HG02884 (cell line): ENCODE measurements around the gene LCN6.
"Not testable (repeated sequence)": the region's sequence is repeated elsewhere in the genome, so short reads cannot be mapped to it uniquely, and the experiment has no call there.

Experiments used
- ATAC-seq: cut with Tn5 transposase; IDR thresholded peaks from one replicate; pipeline ENCODE4 v1.9.1; 2021; ENCODE audit warnings: mild to moderate bottlenecking, moderate library complexity; ENCODE audit not compliant: unreplicated experiment

LCN6 gene

GRCh38 chr9:136712690-136713544 is 35.4 kb downstream of the LCN6 start:
- no peak for ATAC-seq

- no peak for ATAC-seq
Measured at GRCh38 chr9:136711751-136712689, 36.3 kb downstream of the LCN6 start, which contains the start of gene DIPK1B. Gene DIPK1B (plus strand): TSS chr9:136712572. CDS start chr9:136712666, 94 bp downstream.

GRCh38 chr9:136711219-136711648 is 37.1 kb downstream of the LCN6 start:
- ATAC-seq = not testable (repeated sequence)

- no peak for ATAC-seq
Measured at GRCh38 chr9:136710543-136710942, 37.8 kb downstream of the LCN6 start.

GRCh38 chr9:136709454-136710109 is 38.7 kb downstream of the LCN6 start:
- no peak for ATAC-seq

- ATAC-seq = no peak
Measured at GRCh38 chr9:136707849-136708517, 40.3 kb downstream of the LCN6 start.

- no peak for ATAC-seq
Measured at GRCh38 chr9:136707011-136707410, 41.3 kb downstream of the LCN6 start.

GRCh38 chr9:136705564-136705963 is 42.8 kb downstream of the LCN6 start:
- ATAC-seq = no peak

GRCh38 chr9:136704741-136705140 is 43.6 kb downstream of the LCN6 start:
- ATAC-seq = not testable (repeated sequence)

- ATAC-seq = no peak
Measured at GRCh38 chr9:136703276-136703860, 45.0 kb downstream of the LCN6 start.

- no peak for ATAC-seq
Measured at GRCh38 chr9:136701668-136702053, 46.7 kb downstream of the LCN6 start.

- no peak for ATAC-seq
Measured at GRCh38 chr9:136700959-136701667, 47.2 kb downstream of the LCN6 start.

- ATAC-seq = no peak
Measured at GRCh38 chr9:136700304-136700703, 48.0 kb downstream of the LCN6 start.

- no peak for ATAC-seq
Measured at GRCh38 chr9:136698635-136699246, 49.6 kb downstream of the LCN6 start.

GRCh38 chr9:136697821-136698526 is 50.4 kb downstream of the LCN6 start:
- no peak for ATAC-seq

- no peak for ATAC-seq
Measured at GRCh38 chr9:136697146-136697820, 51.0 kb downstream of the LCN6 start.

- no peak for ATAC-seq
Measured at GRCh38 chr9:136696502-136696901, 51.8 kb downstream of the LCN6 start.

GRCh38 chr9:136695955-136696354 is 52.4 kb downstream of the LCN6 start:
- no peak for ATAC-seq
